PC-3 (cell line): ENCODE results near the gene UGT1A3. TPM values are rescaled to one million over a fixed set of nuclear protein-coding genes. Genes with fewer than 3 reads are reported as not detected.

Experiments used
- ATAC-seq: fragments of 200-7000 bp; cut with Tn5 transposase; 2 replicates; pipeline ENCODE4 v1.9.1; 2020; ENCODE audit warnings: mild to moderate bottlenecking, moderate library complexity
- BruUV-seq: library from RNA; stranded (reverse); fragments of 400-500 nt; replicated peaks from 2 replicates; lab custom pipeline; 2021; lab: Mats Ljungman, UMichigan
- CTCF ChIA-PET: fragments of 300-600 bp; sonication (Branson Sonifier 250); formaldehyde crosslinking; loops from one replicate; lab custom pipeline; 2022; ENCODE audit warnings: antibody characterized with exemption; lab: Charles Lee
- POLR2A ChIA-PET: fragments of 300-600 bp; sonication (Branson Sonifier 250); formaldehyde crosslinking; loops from one replicate; lab custom pipeline; 2022; ENCODE audit warnings: antibody characterized with exemption; ENCODE audit not compliant: unreplicated experiment; lab: Charles Lee
- DNase-seq: peaks from one replicate; pipeline ENCODE4 v3.0.0-alpha.2; 2015
- H2AFZ ChIP-seq: fragments of 300-600 bp; sonication (generic); 2 replicates; pipeline ENCODE4 v1.6.0; 2016; ENCODE audit warnings: antibody characterized with exemption, low read length
- H3F3A ChIP-seq: fragments of 300-600 bp; sonication (generic); one replicate; pipeline ENCODE4 v1.6.0; 2017; ENCODE audit warnings: antibody characterized with exemption, low read length, control low read depth, mild to moderate bottlenecking; ENCODE audit not compliant: unreplicated experiment
- H3K27ac ChIP-seq: fragments of 300-600 bp; sonication (generic); 2 replicates; pipeline ENCODE4 v1.5.1; 2016; ENCODE audit warnings: mild to moderate bottlenecking, low read length
- H3K27me3 ChIP-seq: fragments of 300-600 bp; sonication (generic); 2 replicates; pipeline ENCODE4 v1.6.1; 2016; ENCODE audit warnings: low read length, mixed read lengths
- H3K36me3 ChIP-seq: fragments of 300-600 bp; sonication (generic); 2 replicates; pipeline ENCODE4 v1.6.1; 2016; ENCODE audit warnings: low read depth, mixed run types, low read length, mixed read lengths
- H3K4me1 ChIP-seq: fragments of 300-600 bp; sonication (generic); 2 replicates; pipeline ENCODE4 v1.5.1; 2016; ENCODE audit warnings: low read length; ENCODE audit not compliant: insufficient read depth
- H3K4me2 ChIP-seq: fragments of 300-600 bp; sonication (generic); 2 replicates; pipeline ENCODE4 v1.6.0; 2016; ENCODE audit warnings: low read length
- H3K4me3 ChIP-seq: fragments of 300-600 bp; sonication (generic); 2 replicates; pipeline ENCODE4 v1.5.1; 2016; ENCODE audit warnings: mild to moderate bottlenecking, low read length, mixed read lengths
- H3K79me2 ChIP-seq: fragments of 300-600 bp; sonication (generic); 2 replicates; pipeline ENCODE4 v1.6.1; 2017; ENCODE audit warnings: low read length, mixed read lengths
- H3K9ac ChIP-seq: fragments of 300-600 bp; sonication (generic); 2 replicates; pipeline ENCODE4 v1.6.0; 2016; ENCODE audit warnings: mild to moderate bottlenecking, low read length
- H3K9me2 ChIP-seq: fragments of 300-600 bp; sonication (generic); replicated peaks from 2 replicates; pipeline ENCODE4 v1.6.1; 2016; ENCODE audit warnings: mixed run types, low read length, mixed read lengths
- H3K9me3 ChIP-seq: fragments of 300-600 bp; sonication (generic); 2 replicates; pipeline ENCODE4 v1.6.1; 2016; ENCODE audit warnings: low read length, mixed read lengths
- H4K20me1 ChIP-seq: fragments of 300-600 bp; sonication (generic); 2 replicates; pipeline ENCODE4 v1.6.1; 2016; ENCODE audit warnings: low read length, mixed read lengths
- EZH2 ChIP-seq: fragments of 300-600 bp; sonication (generic); IDR thresholded peaks from one replicate; pipeline ENCODE4 v1.6.1; 2017; ENCODE audit warnings: antibody characterized with exemption, mild to moderate bottlenecking, low read length; ENCODE audit not compliant: unreplicated experiment
- EZH2phosphoT487 ChIP-seq: fragments of 300-600 bp; sonication (generic); IDR thresholded peaks from 2 replicates; pipeline ENCODE4 v1.6.1; 2018; ENCODE audit warnings: mild to moderate bottlenecking, antibody characterized with exemption, low read length, borderline replicate concordance
- intact Hi-C: fragments of 100-400 bp; cut with micrococcal nuclease; formaldehyde crosslinking; loops from 2 replicates; pipeline ENCODE4 v1.9.0; 2023
- total RNA-seq: library from RNA; depleted of rRNA; stranded (reverse); fragments of >200 nt; gene quantifications from 2 replicates; pipeline ENCODE4 v1.2.3, GENCODE V29; 2014
- TF ChIP-seq, protein P1 (sequence below): fragments of 300-600 bp; sonication (generic); conservative IDR thresholded peaks from 2 replicates; pipeline ENCODE4 v1.5.1; 2017; ENCODE audit warnings: antibody characterized with exemption, low read depth, mild to moderate bottlenecking, low read length

UGT1A3 gene
- total RNA-seq, 1 experiment from 2014 or later, result not detected

DNA sequence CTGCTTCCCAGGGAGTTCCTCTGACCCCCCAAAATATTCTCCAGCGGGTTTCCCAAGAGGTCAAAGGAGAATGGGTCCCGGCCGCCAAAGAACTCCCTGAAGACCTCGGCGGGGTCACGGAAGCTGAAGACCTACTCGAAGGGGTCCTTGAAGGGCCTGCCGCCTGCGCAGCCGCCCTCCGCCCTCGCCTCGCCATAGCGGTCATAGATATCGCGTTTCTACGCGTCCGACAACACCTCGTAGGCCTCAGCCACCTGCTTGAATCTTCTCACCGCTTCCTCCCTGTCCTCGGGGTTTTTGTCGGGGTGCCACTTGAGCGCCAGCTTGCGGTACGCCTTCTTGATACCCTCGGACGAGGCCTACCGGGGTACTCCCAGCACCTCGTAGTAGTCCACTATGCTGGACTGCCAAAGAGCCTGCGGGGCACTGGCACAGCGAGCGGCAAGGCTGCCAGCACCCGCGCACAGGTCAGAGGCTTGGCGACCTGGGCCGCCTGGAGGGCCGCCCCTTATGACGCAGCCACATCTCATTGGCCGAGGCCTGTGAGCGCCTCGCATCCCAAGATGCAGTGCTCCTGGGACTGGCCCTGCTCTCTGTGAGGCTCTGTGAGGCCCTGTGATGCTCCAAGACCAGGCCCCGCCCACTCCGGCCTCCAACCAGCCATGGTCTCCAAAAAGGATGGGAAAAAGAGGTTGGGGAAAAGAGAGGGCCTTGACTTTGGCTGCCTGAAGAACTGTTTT, 26.2 kb downstream of the UGT1A3 start:
- ATAC-seq (no peak), DNase-seq (no peak)
- no peak overlapping the region for H3K4me3 ChIP-seq
- H3K36me3 ChIP-seq, result no peaks in the 10 kb centered on the region
- no peak overlapping the region for H3K27ac ChIP-seq
- no peaks in the 10 kb centered on the region for H3F3A ChIP-seq
- BruUV-seq, result no TSS peak
- no peaks in the 10 kb centered on the region for H3K79me2 ChIP-seq
- no peak overlapping the region for H3K9ac ChIP-seq
- no peaks in the 10 kb centered on the region for H3K9me3 ChIP-seq
- TF ChIP-seq, protein P1, sequence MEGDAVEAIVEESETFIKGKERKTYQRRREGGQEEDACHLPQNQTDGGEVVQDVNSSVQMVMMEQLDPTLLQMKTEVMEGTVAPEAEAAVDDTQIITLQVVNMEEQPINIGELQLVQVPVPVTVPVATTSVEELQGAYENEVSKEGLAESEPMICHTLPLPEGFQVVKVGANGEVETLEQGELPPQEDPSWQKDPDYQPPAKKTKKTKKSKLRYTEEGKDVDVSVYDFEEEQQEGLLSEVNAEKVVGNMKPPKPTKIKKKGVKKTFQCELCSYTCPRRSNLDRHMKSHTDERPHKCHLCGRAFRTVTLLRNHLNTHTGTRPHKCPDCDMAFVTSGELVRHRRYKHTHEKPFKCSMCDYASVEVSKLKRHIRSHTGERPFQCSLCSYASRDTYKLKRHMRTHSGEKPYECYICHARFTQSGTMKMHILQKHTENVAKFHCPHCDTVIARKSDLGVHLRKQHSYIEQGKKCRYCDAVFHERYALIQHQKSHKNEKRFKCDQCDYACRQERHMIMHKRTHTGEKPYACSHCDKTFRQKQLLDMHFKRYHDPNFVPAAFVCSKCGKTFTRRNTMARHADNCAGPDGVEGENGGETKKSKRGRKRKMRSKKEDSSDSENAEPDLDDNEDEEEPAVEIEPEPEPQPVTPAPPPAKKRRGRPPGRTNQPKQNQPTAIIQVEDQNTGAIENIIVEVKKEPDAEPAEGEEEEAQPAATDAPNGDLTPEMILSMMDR, result no peak
- no peak for TF ChIP-seq EZH2phosphoT487
- no peak for TF ChIP-seq EZH2
- no peaks in the 10 kb centered on the region for H3K9me2 ChIP-seq
- H3K4me2 ChIP-seq, result no peak overlapping the region
- no peaks in the 10 kb centered on the region for H3K4me1 ChIP-seq
- H2AFZ ChIP-seq, result no peak overlapping the region
- ChIA-PET POLR2A (no interaction called here), CTCF (no interaction called here)
- no peaks in the 10 kb centered on the region for H4K20me1 ChIP-seq
- intact Hi-C loops, result no loop called here
- no peaks in the 10 kb centered on the region for H3K27me3 ChIP-seq

DNA sequence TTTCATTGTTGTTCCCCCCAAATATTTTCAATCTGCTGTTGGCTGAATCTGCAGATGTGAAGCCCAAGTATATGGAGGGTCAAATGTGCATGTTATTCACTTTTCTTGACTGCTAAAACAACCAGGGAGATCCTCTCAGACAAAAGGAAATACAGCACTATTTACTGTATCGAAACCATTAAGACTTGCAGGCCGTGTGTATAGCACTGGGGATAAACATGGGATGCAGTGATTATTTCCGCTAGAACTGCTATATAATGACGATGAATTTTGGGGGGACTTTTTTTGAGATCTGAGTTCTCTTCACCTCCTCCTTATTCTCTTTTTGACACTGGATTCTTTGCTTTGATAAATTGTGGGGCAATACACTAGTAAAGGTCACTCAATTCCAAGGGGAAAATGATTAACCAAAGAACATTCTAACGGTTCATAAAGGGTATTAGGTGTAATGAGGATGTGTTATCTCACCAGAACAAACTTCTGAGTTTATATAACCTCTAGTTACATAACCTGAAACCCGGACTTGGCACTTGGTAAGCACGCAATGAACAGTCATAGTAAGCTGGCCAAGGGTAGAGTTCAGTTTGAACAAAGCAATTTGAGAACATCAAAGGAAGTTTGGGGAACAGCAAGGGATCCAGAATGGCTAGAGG, 27.7 kb downstream of the UGT1A3 start:
- no TSS peak for BruUV-seq
- Histone ChIP-seq H3K4me2 (no peak overlapping the region), H3K9me2 (no peaks in the 10 kb centered on the region), H3K79me2 (no peaks in the 10 kb centered on the region), H3K4me1 (no peaks in the 10 kb centered on the region), H4K20me1 (no peaks in the 10 kb centered on the region), H3K36me3 (no peaks in the 10 kb centered on the region), H3F3A (no peaks in the 10 kb centered on the region), H3K27me3 (no peaks in the 10 kb centered on the region), H3K9ac (no peak overlapping the region), H2AFZ (no peak overlapping the region), H3K4me3 (no peak overlapping the region), H3K27ac (no peak overlapping the region), H3K9me3 (no peaks in the 10 kb centered on the region)
- ChIA-PET POLR2A (no interaction called here), CTCF (no interaction called here)
- intact Hi-C loops, result no loop called here
- DNase-seq, result no peak
- peak; percentile 33 for ATAC-seq
- TF ChIP-seq, protein P1, result no peak
- no peak for TF ChIP-seq EZH2
- no peak for TF ChIP-seq EZH2phosphoT487

DNA sequence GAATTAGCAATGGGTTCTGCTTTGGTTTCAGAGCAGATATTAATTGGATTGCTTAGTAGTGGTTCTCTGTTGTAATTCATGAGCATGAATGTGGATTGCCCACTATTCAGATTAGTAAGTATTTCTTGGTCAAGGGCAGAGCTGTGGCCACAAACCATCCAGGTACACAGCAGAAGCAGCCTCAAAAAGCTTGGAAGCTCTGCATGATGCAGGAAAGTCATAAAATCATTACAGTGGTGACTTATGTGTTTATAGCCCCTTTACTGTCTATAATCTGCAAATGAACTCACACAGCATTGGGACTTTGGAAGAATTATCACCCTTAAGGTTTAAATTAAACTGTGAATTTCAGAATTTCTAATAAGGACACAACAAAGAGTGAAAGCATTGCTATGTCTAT, 29.3 kb downstream of the UGT1A3 start:
- Histone ChIP-seq H3F3A (no peaks in the 10 kb centered on the region), H3K79me2 (no peaks in the 10 kb centered on the region), H3K36me3 (no peaks in the 10 kb centered on the region), H3K27ac (no peak overlapping the region), H3K4me2 (no peak overlapping the region), H3K4me1 (peaks cover under 1% of the 10 kb centered on the region; the same call in 1 of the 2 replicates), H3K9me3 (no peaks in the 10 kb centered on the region), H3K27me3 (no peaks in the 10 kb centered on the region), H4K20me1 (no peaks in the 10 kb centered on the region), H3K9ac (no peak overlapping the region), H3K4me3 (no peak overlapping the region), H2AFZ (no peak overlapping the region), H3K9me2 (no peaks in the 10 kb centered on the region)
- DNase-seq, result no peak
- intact Hi-C loops, result loop anchor here (2.0 kb wide), 1 partner anchor 57 kb away; no protein-coding TSS in a partner anchor
- ChIA-PET POLR2A (no interaction called here), CTCF (no interaction called here)
- BruUV-seq, result no TSS peak
- TF ChIP-seq EZH2phosphoT487 (no peak), EZH2 (no peak)
- TF ChIP-seq, protein P1, result no peak
- no peak for ATAC-seq
